Gastrocnemius medialis (tissue), 4 donors: Measurements from ENCODE around the gene SLC36A3.

Experiments
- CTCF ChIP-seq, 5 experiments: fragments of 450-650 bp in 3 of 5; fragments of 200-600 bp in 2 of 5; sonication (generic) in 2 of 5; IDR thresholded peaks in 4 of 5; conservative IDR thresholded peaks in 1 of 5; 1 replicate in 4 of 5; 2 replicates in 1 of 5; pipeline ENCODE4 v1.5.1; 2016 to 2019; ENCODE audit warnings: antibody characterized with exemption in 5 of 5, mild to moderate bottlenecking in 3 of 5, moderate library complexity in 3 of 5
- POLR2A ChIP-seq, 2 donors: fragments of 450-650 bp; IDR thresholded peaks; one replicate each; pipeline ENCODE4 v1.6.1; 2017; ENCODE audit warnings: antibody characterized with exemption in 2 of 2, mild to moderate bottlenecking in 2 of 2, moderate library complexity in 2 of 2

GRCh38 chr5:151351671-151352070, 48.1 kb upstream of the SLC36A3 start:
- no peak for TF ChIP-seq POLR2A (IDR thresholded peaks at IDR 0.05)
- no peak for TF ChIP-seq CTCF (IDR thresholded peaks at IDR 0.05 in 4 of 5, conservative IDR thresholded peaks at IDR 0.05 in 1 of 5)
